ENCODE measurements around the gene IRF2.

The IRF2 gene

DNA sequence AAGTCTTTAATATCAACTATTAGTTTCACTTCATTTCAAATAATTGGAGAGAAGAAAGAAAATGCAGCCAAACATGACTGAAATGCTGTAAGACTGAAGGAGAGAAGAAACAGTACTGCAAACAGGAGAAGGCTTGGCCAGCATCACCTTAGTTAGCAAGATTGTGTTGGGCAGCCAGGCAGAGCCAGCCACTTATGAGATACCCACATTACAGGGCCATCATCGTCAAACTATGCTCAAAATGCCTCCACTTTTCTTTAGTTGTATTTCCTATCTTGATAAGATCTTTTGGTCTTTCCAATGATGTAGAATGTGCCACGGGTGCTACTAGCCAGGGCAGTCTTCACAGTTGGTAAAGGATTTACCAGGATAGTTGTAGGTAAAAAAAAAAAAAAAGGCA is 10.9 kb upstream of the IRF2 start:
- no peak overlapping the region for H3K27ac ChIP-seq (ENCODE audit: low read length)
- H3K79me2 ChIP-seq (ENCODE audit: insufficient read depth, low read length) = no peaks in the 10 kb centered on the region
- no peak overlapping the region for H3K4me2 ChIP-seq (ENCODE audit: insufficient read depth, low read length)
- H3K4me1 ChIP-seq (ENCODE audit: insufficient read depth, low read length) = no peaks in the 10 kb centered on the region
- TF ChIP-seq EZH2 (IDR thresholded peaks at IDR 0.05; ENCODE audit: borderline replicate concordance, low read depth, low read length, severe bottlenecking) = no peak
- TF ChIP-seq, protein P1, sequence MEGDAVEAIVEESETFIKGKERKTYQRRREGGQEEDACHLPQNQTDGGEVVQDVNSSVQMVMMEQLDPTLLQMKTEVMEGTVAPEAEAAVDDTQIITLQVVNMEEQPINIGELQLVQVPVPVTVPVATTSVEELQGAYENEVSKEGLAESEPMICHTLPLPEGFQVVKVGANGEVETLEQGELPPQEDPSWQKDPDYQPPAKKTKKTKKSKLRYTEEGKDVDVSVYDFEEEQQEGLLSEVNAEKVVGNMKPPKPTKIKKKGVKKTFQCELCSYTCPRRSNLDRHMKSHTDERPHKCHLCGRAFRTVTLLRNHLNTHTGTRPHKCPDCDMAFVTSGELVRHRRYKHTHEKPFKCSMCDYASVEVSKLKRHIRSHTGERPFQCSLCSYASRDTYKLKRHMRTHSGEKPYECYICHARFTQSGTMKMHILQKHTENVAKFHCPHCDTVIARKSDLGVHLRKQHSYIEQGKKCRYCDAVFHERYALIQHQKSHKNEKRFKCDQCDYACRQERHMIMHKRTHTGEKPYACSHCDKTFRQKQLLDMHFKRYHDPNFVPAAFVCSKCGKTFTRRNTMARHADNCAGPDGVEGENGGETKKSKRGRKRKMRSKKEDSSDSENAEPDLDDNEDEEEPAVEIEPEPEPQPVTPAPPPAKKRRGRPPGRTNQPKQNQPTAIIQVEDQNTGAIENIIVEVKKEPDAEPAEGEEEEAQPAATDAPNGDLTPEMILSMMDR (IDR thresholded peaks at IDR 0.05; ENCODE audit: borderline replicate concordance, extremely low read depth, low read length, poor library complexity, severe bottlenecking) = no peak
- ATAC-seq (ENCODE audit: insufficient read depth, low read depth) (no peak), DNase-seq (no peak)
- no peak overlapping the region for H3K4me3 ChIP-seq (ENCODE audit: low read depth in 1 of 2, low read length in 2 of 2)
- H3K9ac ChIP-seq (ENCODE audit: low read depth, low read length) = no peak overlapping the region
- H2AFZ ChIP-seq (ENCODE audit: low read depth, low read length) = no peak overlapping the region
- no peaks in the 10 kb centered on the region for H3K27me3 ChIP-seq (ENCODE audit: insufficient read depth, low read length, poor library complexity)
- H4K20me1 ChIP-seq (ENCODE audit: insufficient read depth, low read length) = no peaks in the 10 kb centered on the region
- H3K36me3 ChIP-seq (ENCODE audit: insufficient read depth, low read length) = no peaks in the 10 kb centered on the region
- no peaks in the 10 kb centered on the region for H3K9me3 ChIP-seq (ENCODE audit: insufficient read depth, low read length, severe bottlenecking)

DNA sequence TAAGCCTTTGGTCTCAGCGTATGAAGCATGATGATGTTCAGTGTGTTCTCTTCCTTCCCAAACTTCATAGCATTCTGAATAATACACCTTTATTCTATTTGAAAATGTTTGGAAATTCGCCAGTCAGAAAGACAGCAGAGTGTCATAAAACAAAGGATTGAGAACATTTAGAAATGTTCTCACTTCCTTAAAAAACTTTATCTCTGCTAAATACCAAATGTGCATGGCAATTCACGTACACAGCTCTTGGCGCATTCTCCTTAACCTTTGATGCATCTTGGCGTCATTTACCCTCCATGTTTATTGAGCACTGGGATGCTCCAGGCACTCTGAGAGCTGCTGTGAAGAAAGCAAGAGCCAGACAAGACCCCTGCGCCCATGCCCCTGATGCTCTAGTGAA is 7.2 kb upstream of the IRF2 start:
- Histone ChIP-seq H3K27ac (ENCODE audit: low read length) (no peak overlapping the region), H3K27me3 (ENCODE audit: insufficient read depth, low read length, poor library complexity) (no peaks in the 10 kb centered on the region), H3K36me3 (ENCODE audit: insufficient read depth, low read length) (no peaks in the 10 kb centered on the region), H3K79me2 (ENCODE audit: insufficient read depth, low read length) (no peaks in the 10 kb centered on the region; the same call in 1 of the 2 replicates), H3K4me3 (ENCODE audit: low read depth in 1 of 2, low read length in 2 of 2) (no peak overlapping the region), H2AFZ (ENCODE audit: low read depth, low read length) (no peak overlapping the region), H3K9ac (ENCODE audit: low read depth, low read length) (no peak overlapping the region), H3K4me2 (ENCODE audit: insufficient read depth, low read length) (no peak overlapping the region), H3K4me1 (ENCODE audit: insufficient read depth, low read length) (peaks cover 7% of the 10 kb centered on the region), H4K20me1 (ENCODE audit: insufficient read depth, low read length) (no peaks in the 10 kb centered on the region), H3K9me3 (ENCODE audit: insufficient read depth, low read length, severe bottlenecking) (no peaks in the 10 kb centered on the region)
- no peak for DNase-seq
- ATAC-seq (ENCODE audit: insufficient read depth, low read depth) = no peak
- TF ChIP-seq EZH2 (IDR thresholded peaks at IDR 0.05; ENCODE audit: borderline replicate concordance, low read depth, low read length, severe bottlenecking) = no peak
- TF ChIP-seq, protein P1 (IDR thresholded peaks at IDR 0.05; ENCODE audit: borderline replicate concordance, extremely low read depth, low read length, poor library complexity, severe bottlenecking) = no peak

DNA sequence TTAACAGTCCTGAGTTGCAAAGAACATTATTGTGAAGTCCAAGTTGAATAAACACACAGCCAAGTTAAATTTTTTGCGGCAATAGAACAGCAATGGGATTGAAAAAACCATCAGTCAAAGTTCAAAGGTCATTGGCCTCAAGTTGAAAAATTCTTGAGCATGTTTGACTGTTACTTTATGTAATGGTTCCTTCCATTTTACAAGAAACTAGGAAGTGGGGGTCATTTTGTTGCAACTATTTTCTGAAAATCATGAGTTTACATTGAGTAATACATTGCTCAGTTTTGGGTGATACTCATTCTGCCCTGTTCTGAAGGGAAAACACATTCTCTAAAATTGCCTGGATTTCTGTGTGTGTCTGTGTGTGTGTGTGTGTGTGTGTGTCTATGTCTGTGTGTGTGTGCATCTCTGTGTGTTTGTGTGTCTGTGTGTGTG is 5.2 kb upstream of the IRF2 start:
- Histone ChIP-seq H3K4me3 (ENCODE audit: low read depth in 1 of 2, low read length in 2 of 2) (no peak overlapping the region), H3K4me1 (ENCODE audit: insufficient read depth, low read length) (peaks cover 23% of the 10 kb centered on the region), H3K27ac (ENCODE audit: low read length) (no peak overlapping the region), H3K36me3 (ENCODE audit: insufficient read depth, low read length) (no peaks in the 10 kb centered on the region; the same call in 1 of the 2 replicates), H4K20me1 (ENCODE audit: insufficient read depth, low read length) (peaks cover 3% of the 10 kb centered on the region), H3K4me2 (ENCODE audit: insufficient read depth, low read length) (no peak overlapping the region), H3K9ac (ENCODE audit: low read depth, low read length) (no peak overlapping the region), H3K27me3 (ENCODE audit: insufficient read depth, low read length, poor library complexity) (no peaks in the 10 kb centered on the region), H2AFZ (ENCODE audit: low read depth, low read length) (no peak overlapping the region), H3K9me3 (ENCODE audit: insufficient read depth, low read length, severe bottlenecking) (no peaks in the 10 kb centered on the region), H3K79me2 (ENCODE audit: insufficient read depth, low read length) (peaks cover 15% of the 10 kb centered on the region)
- no peak for ATAC-seq (ENCODE audit: insufficient read depth, low read depth)
- DNase-seq = no peak
- TF ChIP-seq, protein P1 (IDR thresholded peaks at IDR 0.05; ENCODE audit: borderline replicate concordance, extremely low read depth, low read length, poor library complexity, severe bottlenecking) = no peak
- no peak for TF ChIP-seq EZH2 (IDR thresholded peaks at IDR 0.05; ENCODE audit: borderline replicate concordance, low read depth, low read length, severe bottlenecking)

Measured in DND-41 (cell line).